Endometrial microvascular endothelial cells (primary cell): ENCODE data around the gene TMEM38B. TPM values are rescaled to one million over a fixed set of nuclear protein-coding genes. Genes with fewer than 3 reads are reported as not detected.

Source experiments
- in situ Hi-C: cut with HindIII; loops from 2 replicates; pipeline ENCODE4 v1.10.0; 2017; ENCODE audit warnings: low sequenced_read_pairs, low pct_unique_long_range_greater_than_20kb; ENCODE audit errors: inconsistent ontology term
- total RNA-seq: library from RNA; depleted of rRNA; stranded (reverse); fragments of >200 nt; gene quantifications from one replicate; pipeline ENCODE4 v1.2.3, GENCODE V29; 2015; ENCODE audit errors: inconsistent ontology term

Gene TMEM38B
- total RNA-seq, 1 donor from 2014 or later = 16.4 TPM

DNA sequence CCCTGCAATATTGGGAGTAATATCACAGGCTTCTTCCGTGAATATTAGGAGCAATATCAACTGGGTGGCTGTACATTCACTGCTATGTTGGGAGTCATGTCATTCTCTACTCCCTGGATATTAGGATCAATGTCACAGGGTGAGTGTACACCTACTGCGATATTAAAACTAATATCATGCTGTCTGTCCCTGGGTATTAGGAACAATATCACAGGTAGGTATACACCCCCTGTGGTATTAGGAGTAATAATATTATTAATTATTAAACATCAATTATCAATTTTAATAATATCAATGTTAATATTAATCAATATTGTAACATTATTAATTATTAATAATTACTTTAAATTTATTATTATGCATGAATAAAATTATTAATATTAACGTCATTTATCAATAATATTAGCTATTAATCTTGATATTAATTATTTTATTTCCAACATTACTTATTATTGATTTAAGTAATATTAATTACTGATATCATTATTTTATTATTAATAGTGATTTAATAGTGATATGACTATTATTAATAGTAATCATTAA lies 121.9 kb downstream of the TMEM38B start:
- in situ Hi-C loops = no loop called here

GRCh38 chr9:105816981-105817380 lies 122.6 kb downstream of the TMEM38B start:
- in situ Hi-C loops = no loop called here

- in situ Hi-C loops = no loop called here
Observed at GRCh38 chr9:105818903-105819302, 124.6 kb downstream of the TMEM38B start.

DNA sequence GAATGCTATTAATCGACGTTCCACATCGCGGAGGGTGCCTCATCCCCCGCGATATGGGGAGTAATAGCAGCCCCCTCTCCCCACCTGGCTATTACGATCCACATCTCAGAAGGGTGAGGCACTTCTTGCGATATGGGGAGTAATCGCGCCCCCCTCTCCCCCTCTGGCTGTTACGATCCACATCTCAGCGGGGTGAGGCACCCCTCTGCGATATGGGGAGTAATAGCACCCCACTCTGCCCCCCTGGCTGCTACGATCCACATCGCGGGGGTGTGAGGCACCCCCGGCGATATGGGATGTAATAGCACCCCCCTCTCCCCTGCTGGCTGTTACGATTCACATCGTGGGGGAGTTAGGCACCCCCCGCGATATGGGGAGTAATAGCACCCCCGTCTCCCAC lies 128.5 kb downstream of the TMEM38B start:
- in situ Hi-C loops = no loop called here

Other genes with a start within 250 kb of the TMEM38B start
- gene FSD1L, start 246.5 kb upstream of the TMEM38B start, total RNA-seq = 1.1 TPM
- 12.1 TPM for gene FKTN, start 136.4 kb upstream of the TMEM38B start, total RNA-seq
- gene TAL2, start 32.1 kb upstream of the TMEM38B start, total RNA-seq = not detected